GM18508 (cell line): ENCODE measurements around the gene CLEC16A.

Experiments
- ATAC-seq: cut with Tn5 transposase; IDR thresholded peaks from one replicate; pipeline ENCODE4 v1.9.1; 2021; ENCODE audit warnings: moderate number of reproducible peaks; ENCODE audit not compliant: insufficient read depth, unreplicated experiment

The CLEC16A gene

DNA sequence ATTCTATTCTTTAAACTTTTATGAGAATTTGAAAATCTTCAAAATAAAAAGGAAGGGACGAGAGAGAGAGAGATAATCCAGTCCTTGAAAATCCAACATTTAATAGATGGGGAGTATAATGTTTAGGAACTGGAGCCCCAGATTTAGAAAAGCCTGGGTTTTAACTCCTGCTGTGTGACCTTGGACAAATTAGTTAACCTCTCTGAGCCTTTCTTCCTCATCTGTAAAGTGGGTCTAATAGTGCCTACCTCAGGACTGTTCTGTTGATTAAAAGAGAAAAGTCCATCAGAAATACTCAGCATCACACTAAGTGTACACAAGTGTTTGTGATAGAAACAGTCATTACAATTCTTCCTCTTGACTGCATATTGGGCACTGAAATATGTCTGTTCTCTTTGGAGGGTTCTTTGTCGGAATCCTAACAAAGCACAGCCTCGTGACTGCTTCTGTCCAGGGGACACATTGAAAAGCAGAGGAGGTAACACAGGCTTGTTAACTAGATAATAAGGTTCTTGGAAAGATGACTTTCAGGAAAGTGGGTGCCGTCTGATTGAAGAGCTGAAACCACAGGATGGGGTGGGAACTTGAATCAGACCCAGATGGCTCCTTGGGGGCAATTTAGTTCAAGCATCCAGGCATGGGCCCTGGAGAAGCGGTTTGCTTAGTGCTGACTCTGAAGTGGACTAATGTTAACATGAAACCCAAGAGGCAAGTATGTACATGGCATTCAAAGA lies 128.2 kb downstream of the CLEC16A start:
- ATAC-seq = no peak

- no peak for ATAC-seq
These were observed 129.1 kb downstream of the CLEC16A start for GRCh38 chr16:11073407-11073999.

GRCh38 chr16:11074131-11074530 lies 129.8 kb downstream of the CLEC16A start:
- no peak for ATAC-seq

GRCh38 chr16:11075163-11075562 lies 130.8 kb downstream of the CLEC16A start:
- no peak for ATAC-seq

DNA sequence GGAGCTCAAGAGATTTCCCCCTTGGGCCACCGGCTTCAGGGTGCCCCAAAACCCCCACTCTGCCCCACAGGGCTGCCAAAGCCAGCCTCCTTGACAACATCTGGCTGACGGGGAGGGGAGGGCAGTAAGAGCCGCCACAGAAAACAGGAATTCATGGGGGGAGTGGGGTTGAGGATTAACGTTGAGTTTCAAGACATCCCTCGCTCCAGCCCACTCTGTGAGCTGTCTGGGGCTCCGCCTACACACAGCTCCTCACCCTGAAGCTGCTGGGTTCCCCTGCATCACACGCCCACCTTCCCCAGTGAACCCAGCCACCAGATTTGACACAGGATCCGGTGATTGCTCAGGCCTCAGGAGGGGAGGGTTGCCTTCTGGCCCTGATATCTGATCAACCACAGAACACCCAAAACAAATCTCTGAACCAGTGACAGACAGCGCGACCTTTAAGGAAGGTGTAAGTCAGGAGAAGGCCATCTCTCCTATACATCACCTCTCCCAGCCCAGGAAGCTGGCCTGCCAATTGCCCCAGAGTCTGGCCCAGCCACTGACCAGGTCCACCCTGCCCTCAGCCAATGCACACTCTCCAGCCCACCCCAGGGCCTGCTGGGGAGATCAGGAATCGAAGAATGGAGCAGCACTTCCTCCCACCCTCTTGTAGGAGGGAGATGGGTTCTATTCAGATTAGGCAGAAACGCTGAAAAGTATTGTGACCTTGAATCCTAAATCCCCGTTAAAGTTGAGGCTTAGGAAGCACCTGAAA lies 132.1 kb downstream of the CLEC16A start:
- ATAC-seq = peak; percentile 36

DNA sequence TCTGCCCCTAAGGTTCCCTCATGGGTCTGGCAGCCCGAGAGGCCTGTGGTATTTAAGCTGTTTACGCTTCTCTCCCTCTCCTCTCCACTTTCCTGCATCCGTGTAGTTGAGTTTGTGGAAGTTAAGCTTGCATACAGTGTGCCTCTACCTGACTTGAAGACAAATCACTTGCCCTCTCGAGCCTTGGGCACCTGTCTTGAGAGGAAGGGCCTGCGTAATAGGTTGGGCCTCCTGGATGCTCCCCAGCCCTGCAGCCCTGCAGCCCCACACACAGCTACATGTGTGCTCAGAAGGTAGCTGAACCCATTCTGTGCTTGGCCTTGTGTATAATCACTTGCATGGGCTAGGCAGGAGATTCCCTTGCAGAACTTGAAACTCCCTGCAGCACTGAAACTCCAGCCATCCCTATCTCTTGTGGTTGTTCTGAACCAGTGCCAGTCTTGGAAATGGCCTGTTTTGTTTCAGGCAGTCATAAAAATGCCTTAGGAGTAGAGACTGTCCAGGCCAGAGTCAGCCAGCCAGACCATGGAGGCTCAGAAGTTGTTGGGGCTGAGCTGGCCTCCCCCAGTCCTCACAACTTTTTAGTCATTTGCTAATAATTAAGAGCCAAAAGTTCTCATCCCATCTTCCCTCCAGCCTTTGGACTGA lies 134.6 kb downstream of the CLEC16A start:
- no peak for ATAC-seq

- no peak for ATAC-seq
These were observed 135.4 kb downstream of the CLEC16A start for GRCh38 chr16:11079652-11080187.

GRCh38 chr16:11080327-11080967 lies 136.1 kb downstream of the CLEC16A start:
- no peak for ATAC-seq

DNA sequence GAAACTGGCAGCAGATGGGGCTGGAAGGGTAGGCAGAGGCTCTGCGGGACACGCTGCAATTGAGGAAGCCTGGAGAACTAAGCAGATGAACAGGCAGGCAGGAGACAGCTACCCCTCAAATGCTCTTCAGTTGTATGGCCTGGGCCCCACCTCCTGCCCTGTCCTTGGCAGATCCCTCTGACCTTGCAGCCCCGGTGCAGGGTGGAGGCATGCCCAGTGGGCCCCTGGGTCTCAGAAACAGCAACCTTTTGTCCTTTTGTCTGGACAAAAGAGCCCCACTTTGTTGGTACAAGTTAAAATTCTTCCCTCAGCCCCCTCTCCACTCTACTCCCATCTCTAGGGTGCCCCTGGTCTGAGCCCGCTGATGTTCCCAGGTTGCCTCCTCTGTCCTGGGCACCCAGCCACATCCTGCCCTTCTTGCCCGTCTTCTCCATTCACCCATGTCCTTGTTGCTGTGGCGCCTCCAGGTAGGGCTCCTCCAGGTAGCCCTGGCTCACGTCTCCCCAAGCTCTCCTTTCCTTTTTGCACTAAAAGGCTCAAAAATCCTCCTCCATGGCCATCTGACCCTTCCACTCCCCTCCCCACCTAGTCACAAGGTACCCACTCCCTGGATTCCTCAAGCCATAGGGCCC lies 136.8 kb downstream of the CLEC16A start:
- ATAC-seq = no peak

DNA sequence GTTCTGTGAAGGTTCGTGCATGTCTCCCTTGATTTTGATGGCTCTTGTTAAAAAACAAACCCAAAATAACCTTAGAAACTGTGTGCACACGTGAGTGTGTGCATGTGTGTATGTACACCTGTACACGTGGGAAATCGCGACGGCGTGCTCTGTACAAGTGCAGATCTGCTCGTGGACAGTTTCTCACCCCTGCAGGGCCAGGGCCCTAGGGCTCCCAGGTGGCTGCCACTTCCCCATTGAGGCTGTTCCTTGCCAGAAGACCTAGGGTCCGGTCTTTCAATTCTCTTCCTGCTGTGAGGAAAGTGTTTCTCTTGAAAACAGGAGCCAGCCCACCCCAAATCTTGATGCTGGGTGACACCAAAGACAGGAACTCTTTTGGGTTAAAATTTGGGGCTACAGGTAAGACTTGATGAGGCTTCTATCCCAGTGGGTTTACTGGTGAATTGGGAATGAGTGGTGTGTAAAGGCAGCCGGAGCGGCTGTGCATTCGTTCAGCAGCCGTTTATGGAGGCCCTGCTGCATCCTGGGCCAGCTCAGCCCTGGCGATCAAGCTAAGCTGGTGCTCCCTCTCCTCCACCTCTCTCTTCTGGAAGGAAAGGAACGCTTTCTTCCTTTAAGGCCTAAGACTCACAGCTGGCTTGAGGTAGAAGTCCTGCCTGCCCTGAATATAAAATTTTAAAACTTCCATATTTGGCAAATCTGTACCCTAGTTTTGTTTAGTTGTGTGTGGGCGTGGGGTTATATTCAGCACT lies 137.9 kb downstream of the CLEC16A start:
- no peak for ATAC-seq

DNA sequence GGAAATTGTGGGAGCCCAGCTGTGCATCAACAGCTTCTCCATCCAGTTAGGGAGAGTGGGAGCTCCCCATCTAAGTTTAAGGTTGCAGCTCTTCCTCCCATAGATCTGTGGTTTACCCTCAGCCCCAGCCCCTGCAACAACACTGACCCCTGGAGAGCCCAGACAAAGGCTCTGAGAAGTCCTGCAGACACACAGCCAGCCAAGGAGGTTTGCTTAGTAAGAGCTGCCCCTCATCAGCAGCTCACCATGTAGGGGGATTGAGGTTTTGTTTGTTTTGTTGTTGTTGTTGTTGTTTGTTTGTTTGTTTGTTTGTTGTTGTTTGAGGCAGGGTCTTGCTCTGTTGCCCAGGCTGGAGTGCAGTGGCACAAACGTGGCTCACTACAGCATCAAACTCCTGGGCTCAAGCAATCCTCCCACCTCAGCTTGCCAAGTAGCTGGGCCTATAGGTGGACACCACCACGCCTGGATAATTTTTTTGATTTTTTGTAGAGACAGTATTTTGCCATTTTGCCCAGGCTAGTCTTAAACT lies 138.6 kb downstream of the CLEC16A start:
- ATAC-seq = no peak

GRCh38 chr16:11084484-11084875 lies 140.1 kb downstream of the CLEC16A start:
- no peak for ATAC-seq

GRCh38 chr16:11084876-11085485 lies 140.6 kb downstream of the CLEC16A start:
- ATAC-seq = no peak

DNA sequence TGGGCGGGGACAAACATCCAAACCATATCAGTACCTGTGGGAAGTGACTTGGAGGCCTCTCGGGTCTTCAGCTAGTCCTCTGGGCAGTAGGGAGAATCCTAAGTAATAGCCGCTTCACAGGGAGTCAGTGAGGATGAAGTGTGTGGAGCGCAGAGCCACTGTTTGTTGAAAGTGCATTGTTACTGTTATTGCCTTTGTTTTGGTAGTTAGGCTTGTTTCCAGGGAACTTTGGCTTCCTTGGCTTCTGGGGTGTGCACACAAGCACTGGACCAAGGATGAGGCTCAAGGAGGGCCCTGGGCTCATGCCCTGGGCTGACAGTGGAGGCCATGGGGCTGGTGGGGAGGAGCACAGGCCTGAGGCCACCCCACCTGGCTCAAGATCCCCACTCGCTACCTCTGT lies 141.6 kb downstream of the CLEC16A start:
- no peak for ATAC-seq

GRCh38 chr16:11087691-11088073 lies 143.3 kb downstream of the CLEC16A start:
- no peak for ATAC-seq

DNA sequence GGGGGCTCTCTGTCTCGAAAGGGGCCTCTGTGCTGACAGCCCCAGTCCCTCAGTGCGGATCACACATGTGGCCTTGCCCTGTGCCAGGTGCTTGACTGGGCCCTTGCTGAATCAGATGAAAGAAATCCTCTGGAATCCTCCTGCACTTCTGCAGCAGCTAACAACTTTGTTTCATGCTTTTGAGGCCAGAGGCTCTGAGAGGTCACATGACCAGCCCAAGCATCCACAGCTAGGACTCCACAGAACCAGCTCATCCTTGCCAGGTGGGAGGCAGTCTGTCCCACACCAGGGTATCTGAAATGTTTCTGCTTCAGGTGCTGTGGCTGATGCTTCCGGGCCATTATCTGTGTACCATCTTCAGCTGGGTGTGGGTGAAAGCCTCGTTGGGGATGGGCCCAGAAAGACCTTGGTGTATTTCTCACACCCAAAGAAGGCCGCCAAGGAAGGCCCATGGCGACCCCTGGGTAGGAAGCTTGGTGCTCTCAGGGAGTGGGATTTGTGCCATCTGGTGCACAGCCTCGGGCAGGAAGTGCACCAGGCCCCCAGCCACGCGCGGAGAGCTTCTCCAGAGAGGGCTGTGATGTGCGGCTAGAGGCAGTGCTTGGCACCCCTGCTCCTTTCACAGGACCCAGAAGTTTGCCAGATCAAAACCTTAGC lies 143.8 kb downstream of the CLEC16A start:
- no peak for ATAC-seq

- no peak for ATAC-seq
These were observed 144.5 kb downstream of the CLEC16A start for GRCh38 chr16:11088831-11089230.
